ENCODE data around the gene MAGEF1. TPM values are rescaled to one million over a fixed set of nuclear protein-coding genes. Genes with fewer than 3 reads are reported as not detected.

MAGEF1 gene
- total RNA-seq: 16.0 and 17.3 TPM in 2 replicates

- DNase-seq (ENCODE audit: low spot score): peak; percentile 74
- H3K4me1 Mint-ChIP-seq (ENCODE audit: low read depth): peaks cover 37% of the 10 kb centered on the region
- H3K4me3 Mint-ChIP-seq: peak within 1 kb of the TSS; percentile 94
- peak within 1 kb of the TSS; percentile 77 for H3K27ac Mint-ChIP-seq
- H3K9me3 Mint-ChIP-seq: no peaks in the 10 kb centered on the region
- H3K27me3 Mint-ChIP-seq (ENCODE audit: insufficient read depth): peaks cover 20% of the 10 kb centered on the region
- peaks cover 26% of the 10 kb centered on the region for H3K36me3 Mint-ChIP-seq (ENCODE audit: low read depth)
- intact Hi-C loops (cut with micrococcal nuclease): loop anchor here (1.0 to 5.0 kb wide), 6 partner anchors 54 to 349 kb away; partner anchors contain the start of genes CLCN2, EPHB3, POLR2H and VPS8
Observed at GRCh38 chr3:184711493-184712247, at the start of gene MAGEF1. MAGEF1 (minus strand) TSS chr3:184712064; CDS start chr3:184711821, 243 bp downstream.

GRCh38 chr3:184761075-184761841 is 49.4 kb upstream of the MAGEF1 start:
- Mint-ChIP-seq H3K4me1 (ENCODE audit: low read depth) (peaks cover under 1% of the 10 kb centered on the region), H3K36me3 (ENCODE audit: low read depth) (no peaks in the 10 kb centered on the region), H3K4me3 (no peak overlapping the region), H3K27ac (no peak overlapping the region), H3K9me3 (no peaks in the 10 kb centered on the region), H3K27me3 (ENCODE audit: insufficient read depth) (no peaks in the 10 kb centered on the region)
- no peak for DNase-seq (ENCODE audit: low spot score)
- intact Hi-C loops (cut with micrococcal nuclease): no loop called here

GRCh38 chr3:184760337-184761074 is 48.6 kb upstream of the MAGEF1 start:
- Mint-ChIP-seq H3K4me1 (ENCODE audit: low read depth) (no peaks in the 10 kb centered on the region), H3K4me3 (no peak overlapping the region), H3K27me3 (ENCODE audit: insufficient read depth) (no peaks in the 10 kb centered on the region), H3K36me3 (ENCODE audit: low read depth) (no peaks in the 10 kb centered on the region), H3K9me3 (no peaks in the 10 kb centered on the region), H3K27ac (no peak overlapping the region)
- intact Hi-C loops (cut with micrococcal nuclease): no loop called here
- no peak for DNase-seq (ENCODE audit: low spot score)

- Mint-ChIP-seq H3K27ac (no peak overlapping the region), H3K4me3 (no peak overlapping the region), H3K36me3 (ENCODE audit: low read depth) (no peaks in the 10 kb centered on the region), H3K9me3 (no peaks in the 10 kb centered on the region), H3K4me1 (ENCODE audit: low read depth) (no peaks in the 10 kb centered on the region), H3K27me3 (ENCODE audit: insufficient read depth) (no peaks in the 10 kb centered on the region)
- no peak for DNase-seq (ENCODE audit: low spot score)
- intact Hi-C loops (cut with micrococcal nuclease): no loop called here
Observed at GRCh38 chr3:184759666-184760200, 47.9 kb upstream of the MAGEF1 start.

GRCh38 chr3:184758056-184758455 is 46.2 kb upstream of the MAGEF1 start:
- intact Hi-C loops (cut with micrococcal nuclease): no loop called here
- Mint-ChIP-seq H3K4me3 (no peak overlapping the region), H3K27me3 (ENCODE audit: insufficient read depth) (no peaks in the 10 kb centered on the region), H3K4me1 (ENCODE audit: low read depth) (no peaks in the 10 kb centered on the region), H3K36me3 (ENCODE audit: low read depth) (no peaks in the 10 kb centered on the region), H3K9me3 (no peaks in the 10 kb centered on the region), H3K27ac (no peak overlapping the region)
- DNase-seq (ENCODE audit: low spot score): no peak

GRCh38 chr3:184757022-184757651 is 45.3 kb upstream of the MAGEF1 start:
- no peaks in the 10 kb centered on the region for H3K9me3 Mint-ChIP-seq

GRCh38 chr3:184756151-184757021 is 44.5 kb upstream of the MAGEF1 start:
- Mint-ChIP-seq H3K27ac (no peak overlapping the region), H3K4me1 (ENCODE audit: low read depth) (no peaks in the 10 kb centered on the region), H3K36me3 (ENCODE audit: low read depth) (no peaks in the 10 kb centered on the region), H3K4me3 (no peak overlapping the region), H3K27me3 (ENCODE audit: insufficient read depth) (peaks cover 4% of the 10 kb centered on the region), H3K9me3 (no peaks in the 10 kb centered on the region)
- DNase-seq (ENCODE audit: low spot score): no peak
- intact Hi-C loops (cut with micrococcal nuclease): no loop called here

More at GRCh38 chr3:184757022-184757651, 45.3 kb upstream of the MAGEF1 start:
- no peak for DNase-seq (ENCODE audit: low spot score)
- no peak overlapping the region for H3K4me3 Mint-ChIP-seq
- intact Hi-C loops (cut with micrococcal nuclease): no loop called here
- H3K4me1 Mint-ChIP-seq (ENCODE audit: low read depth): no peaks in the 10 kb centered on the region
- H3K36me3 Mint-ChIP-seq (ENCODE audit: low read depth): no peaks in the 10 kb centered on the region
- H3K27me3 Mint-ChIP-seq (ENCODE audit: insufficient read depth): peaks cover 4% of the 10 kb centered on the region
- H3K27ac Mint-ChIP-seq: no peak overlapping the region

- Mint-ChIP-seq H3K4me1 (ENCODE audit: low read depth) (no peaks in the 10 kb centered on the region), H3K27me3 (ENCODE audit: insufficient read depth) (peaks cover 4% of the 10 kb centered on the region), H3K9me3 (no peaks in the 10 kb centered on the region), H3K4me3 (no peak overlapping the region), H3K36me3 (ENCODE audit: low read depth) (no peaks in the 10 kb centered on the region), H3K27ac (no peak overlapping the region)
- intact Hi-C loops (cut with micrococcal nuclease): no loop called here
- no peak for DNase-seq (ENCODE audit: low spot score)
Observed at GRCh38 chr3:184755315-184755731, 43.5 kb upstream of the MAGEF1 start.

GRCh38 chr3:184752361-184752760 is 40.5 kb upstream of the MAGEF1 start:
- H3K36me3 Mint-ChIP-seq (ENCODE audit: low read depth): no peaks in the 10 kb centered on the region
- H3K4me1 Mint-ChIP-seq (ENCODE audit: low read depth): peaks cover 8% of the 10 kb centered on the region
- no peaks in the 10 kb centered on the region for H3K9me3 Mint-ChIP-seq
- H3K27ac Mint-ChIP-seq: no peak overlapping the region
- H3K4me3 Mint-ChIP-seq: no peak overlapping the region
- no peak for DNase-seq (ENCODE audit: low spot score)
- intact Hi-C loops (cut with micrococcal nuclease): no loop called here
- peaks cover 4% of the 10 kb centered on the region for H3K27me3 Mint-ChIP-seq (ENCODE audit: insufficient read depth)

- no peaks in the 10 kb centered on the region for H3K9me3 Mint-ChIP-seq
- intact Hi-C loops (cut with micrococcal nuclease): no loop called here
- no peak for DNase-seq (ENCODE audit: low spot score)
- H3K4me3 Mint-ChIP-seq: no peak overlapping the region
- peaks cover 4% of the 10 kb centered on the region for H3K27me3 Mint-ChIP-seq (ENCODE audit: insufficient read depth)
- H3K36me3 Mint-ChIP-seq (ENCODE audit: low read depth): no peaks in the 10 kb centered on the region
- peaks cover 8% of the 10 kb centered on the region for H3K4me1 Mint-ChIP-seq (ENCODE audit: low read depth)
- no peak overlapping the region for H3K27ac Mint-ChIP-seq
Observed at GRCh38 chr3:184751204-184752040, 39.6 kb upstream of the MAGEF1 start.
